HG02798 (cell line): ENCODE measurements around the gene ERCC1.

ENCODE experiments used
- ATAC-seq: cut with Tn5 transposase; IDR thresholded peaks from one replicate; pipeline ENCODE4 v1.9.1; 2021; ENCODE audit warnings: mild to moderate bottlenecking; ENCODE audit not compliant: unreplicated experiment, poor library complexity

The ERCC1 gene

GRCh38 chr19:45370410-45371204 lies 53.1 kb downstream of the ERCC1 start, which contains the start of gene ERCC2:
TSS of gene ERCC2 (minus strand) at chr19:45370573. CDS start at chr19:45370540, 33 bp downstream.
- peak; percentile 98 for ATAC-seq

- no peak for ATAC-seq
Observed at GRCh38 chr19:45368737-45369340, 54.9 kb downstream of the ERCC1 start.

GRCh38 chr19:45368127-45368526 lies 55.6 kb downstream of the ERCC1 start:
- no peak for ATAC-seq

- no peak for ATAC-seq
Observed at GRCh38 chr19:45364696-45365095, 59.0 kb downstream of the ERCC1 start.

GRCh38 chr19:45363861-45364459 lies 59.8 kb downstream of the ERCC1 start:
- ATAC-seq = no peak

- no peak for ATAC-seq
Observed at GRCh38 chr19:45362291-45362690, 61.4 kb downstream of the ERCC1 start.

GRCh38 chr19:45361608-45362007 lies 62.1 kb downstream of the ERCC1 start:
- ATAC-seq = no peak

- no peak for ATAC-seq
Observed at GRCh38 chr19:45358213-45358792, 65.4 kb downstream of the ERCC1 start.

- ATAC-seq = no peak
Observed at GRCh38 chr19:45357445-45357783, 66.3 kb downstream of the ERCC1 start.
